MM.1S (cell line): ENCODE results near the gene SMYD2.

Experiments used
- DNase-seq: peaks from one replicate; pipeline ENCODE4 v3.0.0-alpha.2; 2015
- H2AFZ ChIP-seq: fragments of 300-600 bp; sonication (generic); 2 replicates; pipeline ENCODE4 v1.6.0; 2016; ENCODE audit warnings: antibody characterized with exemption, low read length
- H3F3A ChIP-seq: fragments of 300-600 bp; sonication (generic); 2 replicates; pipeline ENCODE4 v1.6.1; 2016; ENCODE audit warnings: mild to moderate bottlenecking, antibody characterized with exemption, low read length, moderate library complexity, mixed read lengths; ENCODE audit not compliant: insufficient read depth
- H3K27ac ChIP-seq: fragments of 300-600 bp; sonication (generic); 2 replicates; pipeline ENCODE4 v1.5.1; 2016; ENCODE audit warnings: mild to moderate bottlenecking, low read length
- H3K27me3 ChIP-seq: fragments of 300-600 bp; sonication (generic); replicated peaks from 2 replicates; pipeline ENCODE4 v1.6.0; 2016; ENCODE audit warnings: low read length; ENCODE audit not compliant: insufficient read depth
- H3K36me3 ChIP-seq: fragments of 300-600 bp; sonication (generic); replicated peaks from 2 replicates; pipeline ENCODE4 v1.6.1; 2016; ENCODE audit warnings: mild to moderate bottlenecking, low read length, mixed read lengths; ENCODE audit not compliant: insufficient read depth
- H3K4me1 ChIP-seq: fragments of 300-600 bp; sonication (generic); 2 replicates; pipeline ENCODE4 v1.6.1; 2016; ENCODE audit warnings: low read length, mixed read lengths
- H3K4me2 ChIP-seq: fragments of 300-600 bp; sonication (generic); 2 replicates; pipeline ENCODE4 v1.6.0; 2016; ENCODE audit warnings: low read depth, low read length
- H3K4me3 ChIP-seq: fragments of 300-600 bp; sonication (generic); 2 replicates; pipeline ENCODE4 v1.5.1; 2016; ENCODE audit warnings: low read length, mixed read lengths
- H3K79me2 ChIP-seq: fragments of 300-600 bp; sonication (generic); 2 replicates; pipeline ENCODE4 v1.6.1; 2016; ENCODE audit warnings: mixed run types, low read length, mixed read lengths
- H3K9ac ChIP-seq: fragments of 300-600 bp; sonication (generic); 2 replicates; pipeline ENCODE4 v1.6.1; 2016; ENCODE audit warnings: low read length, mixed read lengths
- H3K9me2 ChIP-seq: fragments of 300-600 bp; sonication (generic); replicated peaks from 2 replicates; pipeline ENCODE4 v1.6.1; 2016; ENCODE audit warnings: mild to moderate bottlenecking, low read length, mixed read lengths; ENCODE audit not compliant: insufficient read depth
- H3K9me3 ChIP-seq: fragments of 300-600 bp; sonication (generic); replicated peaks from 2 replicates; pipeline ENCODE4 v1.6.1; 2016; ENCODE audit warnings: mild to moderate bottlenecking, low read length, mixed read lengths; ENCODE audit not compliant: insufficient read depth
- H4K20me1 ChIP-seq: fragments of 300-600 bp; sonication (generic); 2 replicates; pipeline ENCODE4 v1.6.1; 2016; ENCODE audit warnings: mild to moderate bottlenecking, low read length, moderate library complexity, mixed read lengths; ENCODE audit not compliant: insufficient read depth
- CTCF ChIP-seq: fragments of 300-600 bp; sonication (generic); IDR thresholded peaks from 2 replicates; pipeline ENCODE4 v1.5.1; 2016; ENCODE audit warnings: antibody characterized with exemption, low read length, mixed read lengths
- EZH2 ChIP-seq: fragments of 300-600 bp; sonication (generic); optimal IDR thresholded peaks from 2 replicates; pipeline ENCODE3; 2017; ENCODE audit warnings: low read depth, mild to moderate bottlenecking, antibody characterized with exemption, low read length, mixed read lengths
- EZH2phosphoT487 ChIP-seq: fragments of 300-600 bp; sonication (generic); IDR thresholded peaks from 2 replicates; pipeline ENCODE4 v1.6.1; 2018; ENCODE audit warnings: antibody characterized with exemption, low read length

SMYD2 gene

GRCh38 chr1:214317300-214317699 lies 36.3 kb downstream of the SMYD2 start:
- Histone ChIP-seq H2AFZ (no peak overlapping the region), H3K4me2 (no peak overlapping the region), H3K27ac (no peak overlapping the region), H3K36me3 (no peaks in the 10 kb centered on the region), H3K27me3 (no peaks in the 10 kb centered on the region), H3K4me3 (no peak overlapping the region), H3K9me2 (no peaks in the 10 kb centered on the region), H4K20me1 (no peaks in the 10 kb centered on the region), H3K9me3 (no peaks in the 10 kb centered on the region), H3K9ac (no peak overlapping the region), H3F3A (no peaks in the 10 kb centered on the region), H3K4me1 (no peaks in the 10 kb centered on the region), H3K79me2 (no peaks in the 10 kb centered on the region)
- TF ChIP-seq EZH2: no peak
- TF ChIP-seq EZH2phosphoT487: no peak
- no peak for DNase-seq

- Histone ChIP-seq H3K36me3 (no peaks in the 10 kb centered on the region), H3K27me3 (no peaks in the 10 kb centered on the region), H3K79me2 (no peaks in the 10 kb centered on the region), H3K4me3 (no peak overlapping the region), H3K9me2 (no peaks in the 10 kb centered on the region), H3K4me2 (no peak overlapping the region), H2AFZ (no peak overlapping the region), H3F3A (no peaks in the 10 kb centered on the region), H4K20me1 (no peaks in the 10 kb centered on the region), H3K9ac (no peak overlapping the region), H3K27ac (no peak overlapping the region), H3K4me1 (no peaks in the 10 kb centered on the region), H3K9me3 (no peaks in the 10 kb centered on the region)
- DNase-seq: no peak
- TF ChIP-seq CTCF (no peak), EZH2phosphoT487 (no peak), EZH2 (no peak)
Observed at GRCh38 chr1:214317734-214318133, 36.8 kb downstream of the SMYD2 start.

GRCh38 chr1:214318356-214318755 lies 37.4 kb downstream of the SMYD2 start:
- H3K9me2 ChIP-seq: no peaks in the 10 kb centered on the region
- no peaks in the 10 kb centered on the region for H3K36me3 ChIP-seq
- no peak for DNase-seq
- H3F3A ChIP-seq: no peaks in the 10 kb centered on the region
- no peaks in the 10 kb centered on the region for H3K4me1 ChIP-seq
- no peak overlapping the region for H3K27ac ChIP-seq
- no peak overlapping the region for H2AFZ ChIP-seq
- H3K79me2 ChIP-seq: no peaks in the 10 kb centered on the region
- H3K4me3 ChIP-seq: no peak overlapping the region
- H4K20me1 ChIP-seq: no peaks in the 10 kb centered on the region
- no peaks in the 10 kb centered on the region for H3K9me3 ChIP-seq
- no peaks in the 10 kb centered on the region for H3K27me3 ChIP-seq
- TF ChIP-seq CTCF: no peak
- no peak overlapping the region for H3K9ac ChIP-seq
- H3K4me2 ChIP-seq: no peak overlapping the region

GRCh38 chr1:214318956-214319736 lies 38.2 kb downstream of the SMYD2 start:
- DNase-seq: no peak
- Histone ChIP-seq H3K27me3 (no peaks in the 10 kb centered on the region), H3K79me2 (no peaks in the 10 kb centered on the region), H3F3A (no peaks in the 10 kb centered on the region), H3K27ac (no peak overlapping the region), H3K9me2 (no peaks in the 10 kb centered on the region), H3K36me3 (no peaks in the 10 kb centered on the region), H3K4me3 (no peak overlapping the region), H3K9me3 (no peaks in the 10 kb centered on the region), H4K20me1 (no peaks in the 10 kb centered on the region), H3K9ac (no peak overlapping the region), H3K4me1 (no peaks in the 10 kb centered on the region), H2AFZ (no peak overlapping the region), H3K4me2 (no peak overlapping the region)
- TF ChIP-seq CTCF (no peak), EZH2phosphoT487 (no peak), EZH2 (no peak)
